ENCODE results near the gene CD81.
A peak's percentile ranks its signal among the peaks of the same experiment; 100 is the strongest.

Gene CD81

GRCh38 chr11:2377511-2378443 is 667 bp downstream of the CD81 start:
- DNase-seq: peak in 1 of 2 experiments; percentile 31

GRCh38 chr11:2378527-2379210 is 1.6 kb downstream of the CD81 start:
- no peak for DNase-seq

- DNase-seq: no peak
Measured at GRCh38 chr11:2379466-2380174, 2.5 kb downstream of the CD81 start.

GRCh38 chr11:2380396-2380795 is 3.3 kb downstream of the CD81 start:
- DNase-seq: no peak

GRCh38 chr11:2380807-2381350 is 3.8 kb downstream of the CD81 start:
- DNase-seq: no peak

GRCh38 chr11:2381494-2382128 is 4.5 kb downstream of the CD81 start:
- no peak for DNase-seq

- DNase-seq: no peak
Measured at GRCh38 chr11:2382129-2382517, 5.0 kb downstream of the CD81 start.

- DNase-seq: no peak
Measured at GRCh38 chr11:2382936-2383851, 6.1 kb downstream of the CD81 start.

GRCh38 chr11:2383852-2384804 is 7.0 kb downstream of the CD81 start:
- DNase-seq: no peak

GRCh38 chr11:2385156-2386151 is 8.3 kb downstream of the CD81 start:
- no peak for DNase-seq

- no peak for DNase-seq
Measured at GRCh38 chr11:2386591-2386990, 9.5 kb downstream of the CD81 start.

- no peak for DNase-seq
Measured at GRCh38 chr11:2387266-2387987, 10.3 kb downstream of the CD81 start.

GRCh38 chr11:2388431-2389376 is 11.6 kb downstream of the CD81 start:
- DNase-seq: no peak

GRCh38 chr11:2389377-2390026 is 12.4 kb downstream of the CD81 start:
- no peak for DNase-seq

- DNase-seq: no peak
Measured at GRCh38 chr11:2390091-2390724, 13.1 kb downstream of the CD81 start.

- no peak for DNase-seq
Measured at GRCh38 chr11:2390725-2391151, 13.6 kb downstream of the CD81 start.

All from SW 1271 (cell line).